Measurements from ENCODE around the gene ASS1.

- no peak for TF ChIP-seq CTCF (IDR thresholded peaks at IDR 0.05)
- no peak for TF ChIP-seq POLR2A (IDR thresholded peaks at IDR 0.05)
- TF ChIP-seq POLR2AphosphoS5 (IDR thresholded peaks at IDR 0.05): no peak
Observed at GRCh38 chr9:130544364-130544763, 99.6 kb downstream of the ASS1 start.

All from transverse colon (tissue), 4 donors.